HG02852 (cell line): Measurements from ENCODE around the gene C4orf50.
"Not testable (repeated sequence)": the region's sequence is repeated elsewhere in the genome, so short reads cannot be mapped to it uniquely, and the experiment has no call there.

ENCODE experiments used
- ATAC-seq: cut with Tn5 transposase; IDR thresholded peaks from one replicate; pipeline ENCODE4 v1.9.1; 2021; ENCODE audit warnings: mild to moderate bottlenecking, moderate library complexity; ENCODE audit not compliant: unreplicated experiment

C4orf50 gene

GRCh38 chr4:6019316-6020263 lies 1.4 kb upstream of the C4orf50 start:
- no peak for ATAC-seq

DNA sequence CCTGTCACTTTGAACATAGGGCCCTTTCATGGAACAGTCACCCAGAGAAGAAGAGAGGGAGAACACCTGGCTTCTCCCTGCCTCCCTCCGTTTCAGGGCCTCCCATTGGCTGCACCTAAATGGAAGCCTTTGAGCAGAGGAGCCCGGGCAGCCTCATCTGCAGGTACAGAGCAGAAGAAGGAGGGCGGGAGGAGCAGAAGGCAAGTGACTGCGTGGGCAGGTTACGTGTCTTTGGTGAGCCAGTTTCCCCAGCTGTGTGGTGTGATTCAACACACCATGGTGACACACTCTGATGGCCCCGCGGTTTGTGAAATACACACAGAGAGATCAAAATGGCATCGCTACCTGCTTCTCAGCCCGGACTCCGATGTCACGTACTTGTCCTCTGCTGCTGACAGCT lies 431 bp downstream of the C4orf50 start:
- ATAC-seq = no peak

DNA sequence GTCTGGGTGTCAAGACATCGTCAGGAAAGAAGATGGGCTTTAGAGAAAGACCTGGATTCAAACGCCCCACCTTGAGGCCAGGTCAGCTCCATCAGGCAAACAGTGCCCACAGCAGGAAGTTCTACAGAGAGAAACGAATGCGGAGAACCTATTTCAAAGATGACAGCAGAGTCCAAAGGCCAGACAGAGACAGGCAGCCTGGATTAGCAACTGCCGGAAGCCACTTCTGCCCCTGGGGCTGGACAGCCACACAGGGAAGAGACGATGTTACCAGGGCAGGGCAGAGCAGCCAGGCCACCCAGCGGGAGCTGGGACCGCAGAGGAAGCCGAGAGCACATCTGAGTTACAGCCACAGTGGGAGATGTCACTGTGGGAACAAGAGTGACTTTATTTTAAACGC lies 1.2 kb downstream of the C4orf50 start:
- ATAC-seq = no peak

GRCh38 chr4:6013564-6013963 lies 4.7 kb downstream of the C4orf50 start:
- no peak for ATAC-seq

- ATAC-seq = no peak
Measured at GRCh38 chr4:6012200-6012599, 6.0 kb downstream of the C4orf50 start.

- ATAC-seq = no peak
Measured at GRCh38 chr4:6011686-6012085, 6.5 kb downstream of the C4orf50 start.

DNA sequence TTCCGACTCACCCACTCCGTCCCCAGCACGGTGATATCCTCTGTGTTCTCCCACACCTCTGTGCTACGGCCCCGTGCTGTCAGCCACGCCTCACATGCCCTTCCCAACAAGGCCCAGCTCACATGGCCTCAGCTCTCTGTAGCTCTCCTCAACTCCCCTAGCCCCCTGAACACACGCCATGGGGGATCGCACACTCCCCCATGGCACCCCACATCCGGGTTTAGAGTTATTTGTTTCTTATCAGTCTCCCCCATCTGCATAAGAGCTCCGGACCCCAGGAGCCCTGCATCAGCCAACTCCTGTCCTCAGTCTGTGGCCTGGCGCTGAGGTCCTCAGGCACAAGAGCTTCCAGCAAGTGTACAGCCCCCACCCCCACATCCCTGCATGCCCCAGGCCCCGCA lies 7.0 kb downstream of the C4orf50 start:
- no peak for ATAC-seq

DNA sequence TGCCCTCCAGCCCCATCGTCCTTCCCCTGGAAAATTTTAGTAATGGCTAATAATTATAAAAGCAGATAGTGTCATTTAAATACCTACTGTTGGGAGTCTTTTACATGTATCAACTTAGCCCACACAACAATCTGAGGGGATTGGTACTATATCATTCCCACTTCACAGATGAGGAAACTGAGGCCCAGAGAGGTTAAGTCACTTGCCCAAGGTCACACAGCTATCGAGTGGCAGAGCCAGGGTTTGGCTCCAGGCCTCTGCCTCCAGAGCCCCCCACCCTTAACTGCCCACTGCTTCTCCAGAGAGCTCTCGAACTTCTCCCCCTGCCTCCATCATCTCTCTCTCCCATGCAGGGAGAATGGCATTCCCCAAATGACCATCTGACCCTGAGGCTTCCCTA lies 7.4 kb downstream of the C4orf50 start:
- no peak for ATAC-seq

DNA sequence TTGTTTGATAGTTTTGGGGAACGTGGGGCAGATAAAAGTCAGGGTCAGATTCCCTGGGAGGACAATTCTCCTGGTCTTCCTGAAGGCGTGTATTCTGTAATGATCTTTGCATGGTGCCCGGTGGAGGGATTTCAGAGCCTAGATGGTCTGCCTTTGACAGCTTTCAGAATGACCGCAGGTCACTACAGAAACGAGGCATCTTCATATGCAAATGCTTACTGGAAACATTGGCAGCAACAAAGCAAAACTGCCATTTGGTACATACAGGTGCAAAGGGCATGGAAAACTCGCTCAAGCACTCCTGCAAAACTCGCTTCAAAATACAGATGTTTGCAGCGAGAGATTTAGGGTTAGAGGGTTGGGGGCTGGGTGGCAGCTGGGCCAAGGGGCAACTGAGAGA lies 8.8 kb downstream of the C4orf50 start:
- no peak for ATAC-seq

GRCh38 chr4:6008766-6009385 lies 9.4 kb downstream of the C4orf50 start:
- no peak for ATAC-seq

GRCh38 chr4:6008092-6008551 lies 10.1 kb downstream of the C4orf50 start:
- no peak for ATAC-seq

- ATAC-seq = no peak
Measured at GRCh38 chr4:6005175-6005574, 13.1 kb downstream of the C4orf50 start.

GRCh38 chr4:6003485-6003884 lies 14.7 kb downstream of the C4orf50 start:
- not testable (repeated sequence) for ATAC-seq

DNA sequence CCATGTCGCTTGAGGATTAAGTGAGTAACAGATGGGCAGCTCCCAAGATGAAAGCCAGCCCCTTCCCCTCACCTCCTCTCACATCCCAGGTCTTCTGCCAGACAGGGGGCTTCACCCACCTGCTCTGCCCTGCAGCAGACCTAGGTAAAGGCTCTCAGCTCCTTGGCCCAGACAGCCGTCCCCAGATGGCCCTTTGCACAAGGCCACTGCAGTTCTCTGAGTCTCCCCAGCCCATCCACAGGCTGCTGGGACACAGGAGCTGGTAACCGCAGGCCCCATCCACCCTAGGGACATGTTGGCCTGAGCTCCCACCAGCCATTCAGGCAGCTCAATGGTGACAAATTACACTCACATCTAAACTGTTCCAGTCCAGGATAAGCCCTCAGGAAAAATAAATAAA lies 15.3 kb downstream of the C4orf50 start:
- ATAC-seq = no peak

GRCh38 chr4:6002492-6002833 lies 15.8 kb downstream of the C4orf50 start:
- ATAC-seq = no peak

DNA sequence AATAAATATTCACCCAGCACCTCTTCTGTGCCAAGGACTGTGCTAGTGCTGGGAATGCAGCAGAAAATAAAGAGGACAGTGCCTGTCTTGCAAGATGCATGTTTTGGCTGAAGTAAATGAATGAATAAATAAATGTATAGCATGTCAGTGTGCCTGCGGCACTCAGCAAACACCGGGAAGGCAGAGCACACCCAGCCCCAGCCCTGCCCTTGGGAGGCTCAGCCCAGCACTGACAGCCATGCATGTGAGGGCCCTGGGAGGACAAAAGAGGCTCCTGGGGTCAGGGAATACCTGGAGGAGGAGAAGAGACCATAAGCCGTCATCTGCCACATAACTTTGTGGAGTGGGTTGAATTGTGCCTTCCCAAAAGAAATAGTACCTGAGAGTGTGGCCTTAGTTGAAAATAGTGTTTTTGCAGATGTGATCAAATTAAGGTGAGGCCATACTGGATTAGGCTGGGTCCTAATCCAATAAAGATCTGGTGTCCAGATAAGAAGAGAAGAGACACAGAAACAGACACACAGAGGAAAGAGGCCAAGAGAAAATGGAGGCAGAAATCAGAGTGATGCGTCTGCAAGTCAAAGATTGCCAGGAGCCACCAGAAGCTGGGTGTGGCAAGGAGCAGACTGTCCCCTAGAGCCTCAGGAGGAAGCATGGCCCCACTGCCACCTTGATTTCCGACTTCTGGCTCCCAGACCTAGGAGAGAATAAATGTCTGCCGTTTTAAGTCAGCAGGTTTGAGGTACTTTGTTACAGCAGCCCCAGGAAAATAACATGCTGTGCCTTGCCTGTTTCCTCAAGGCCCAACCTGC lies 16.3 kb downstream of the C4orf50 start:
- ATAC-seq = no peak

DNA sequence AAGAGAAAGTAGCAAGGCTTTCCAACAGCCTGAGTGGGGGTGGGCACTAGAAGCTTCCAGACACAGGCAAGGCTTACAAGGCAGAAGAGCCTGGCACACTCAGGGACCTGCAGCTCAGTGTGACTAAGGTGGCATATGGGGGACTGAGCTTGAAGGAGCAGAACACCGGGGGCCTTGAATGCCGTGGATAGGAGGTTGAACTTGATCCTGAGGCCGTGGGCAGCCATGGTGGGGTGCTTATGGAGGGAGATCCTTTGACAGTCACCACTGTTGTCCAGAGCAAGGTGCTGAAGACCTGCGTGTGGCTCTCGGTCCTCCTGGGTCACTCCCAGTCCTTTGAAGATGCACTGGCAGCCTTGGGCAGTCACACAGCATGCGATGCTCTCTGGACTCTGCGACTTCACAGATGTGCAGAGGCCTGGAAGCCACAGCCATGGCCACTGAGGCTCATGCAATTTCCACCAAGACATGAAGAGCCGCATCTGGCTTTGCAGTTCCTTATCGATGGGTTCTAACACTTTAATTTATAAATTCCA lies 18.3 kb downstream of the C4orf50 start:
- ATAC-seq = no peak

DNA sequence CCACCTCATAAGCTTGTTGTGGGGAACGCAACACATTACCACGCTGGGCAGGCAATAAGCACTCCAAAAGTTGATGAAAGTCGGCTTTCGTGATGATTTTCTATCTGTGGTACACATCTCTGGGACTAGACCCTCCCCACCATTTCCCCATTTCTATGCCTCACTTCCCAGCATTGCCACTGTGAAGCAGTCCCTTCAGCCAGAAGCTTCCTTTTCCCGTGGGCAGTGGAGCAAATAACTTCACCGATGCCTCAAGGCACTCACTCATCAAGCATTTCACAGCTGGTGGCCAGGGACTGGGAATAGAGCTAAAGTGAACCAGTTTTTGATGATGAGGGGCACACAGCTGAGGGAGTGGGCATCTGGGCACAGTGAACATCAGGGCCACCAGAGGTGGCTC lies 18.9 kb downstream of the C4orf50 start:
- no peak for ATAC-seq

DNA sequence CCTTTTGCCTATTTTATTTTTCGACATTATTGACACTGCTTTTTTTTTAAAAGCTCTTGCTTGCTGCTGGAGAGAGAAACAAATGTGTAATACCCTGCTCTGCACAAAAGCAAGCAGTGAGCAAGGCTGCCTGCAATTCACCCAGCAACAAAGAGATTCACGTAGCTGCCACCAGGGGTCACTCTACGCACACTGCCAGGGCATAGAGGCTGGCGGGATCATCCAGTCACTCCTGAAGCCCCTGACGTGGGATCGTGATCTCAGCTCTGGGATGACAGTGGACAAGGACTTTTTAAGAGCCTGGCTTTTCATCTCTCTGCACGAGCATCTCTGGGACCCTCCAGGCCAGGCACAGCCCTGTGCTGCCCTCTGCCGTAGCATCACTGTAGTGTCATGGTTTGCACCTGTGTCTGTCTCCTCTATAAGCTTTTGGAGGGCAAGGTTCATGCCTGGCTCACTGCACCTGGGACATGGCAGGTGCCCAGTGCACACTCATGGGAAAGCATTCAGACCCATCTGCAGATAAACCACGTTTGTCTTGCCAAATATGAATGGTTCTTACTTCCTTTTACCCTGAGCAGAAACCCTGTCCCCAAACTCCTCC lies 19.8 kb downstream of the C4orf50 start:
- ATAC-seq = peak; percentile 77

GRCh38 chr4:5996641-5997040 lies 21.6 kb downstream of the C4orf50 start:
- ATAC-seq = no peak
